Smooth muscle cell (in vitro differentiated cells): ENCODE measurements around the gene SUSD4. TPM values are rescaled to one million over a fixed set of nuclear protein-coding genes. Genes with fewer than 3 reads are reported as not detected.

Source experiments
- DNase-seq: peaks from one replicate; lab custom pipeline; 2025; ENCODE audit not compliant: unreplicated experiment; lab: John Stamatoyannopoulos, UW
- H2AFZ ChIP-seq: fragments of 200-600 bp; sonication (generic); 2 replicates; pipeline ENCODE4 v1.6.0; 2016; ENCODE audit warnings: antibody characterized with exemption, low read depth, mild to moderate bottlenecking
- H3F3A ChIP-seq: fragments of 200-600 bp; sonication (generic); 2 replicates; pipeline ENCODE4 v1.6.0; 2017; ENCODE audit warnings: antibody characterized with exemption, low read depth
- H3K27ac ChIP-seq: fragments of 200-600 bp; sonication (generic); 2 replicates; pipeline ENCODE4 v1.5.1; 2016; ENCODE audit warnings: low read depth, mild to moderate bottlenecking
- H3K27me3 ChIP-seq: fragments of 200-600 bp; sonication (generic); 2 replicates; pipeline ENCODE4 v1.6.1; 2016; ENCODE audit warnings: low read depth, mild to moderate bottlenecking
- H3K36me3 ChIP-seq: fragments of 200-600 bp; sonication (generic); 2 replicates; pipeline ENCODE4 v1.5.1; 2016; ENCODE audit warnings: low read depth
- H3K4me1 ChIP-seq: fragments of 200-600 bp; sonication (generic); 2 replicates; pipeline ENCODE4 v1.5.1; 2016; ENCODE audit warnings: low read depth
- H3K4me2 ChIP-seq: fragments of 200-600 bp; sonication (generic); 2 replicates; pipeline ENCODE4 v1.6.0; 2016; ENCODE audit warnings: mild to moderate bottlenecking
- H3K4me3 ChIP-seq: fragments of 200-600 bp; sonication (generic); 2 replicates; pipeline ENCODE4 v1.5.1; 2016; ENCODE audit warnings: mild to moderate bottlenecking
- H3K79me2 ChIP-seq: fragments of 200-600 bp; sonication (generic); 2 replicates; pipeline ENCODE4 v1.6.0; 2016; ENCODE audit warnings: low read depth, mild to moderate bottlenecking
- H3K9ac ChIP-seq: fragments of 200-600 bp; sonication (generic); 2 replicates; pipeline ENCODE4 v1.6.0; 2016; ENCODE audit warnings: low read depth
- H3K9me3 ChIP-seq: fragments of 200-600 bp; sonication (generic); replicated peaks from 2 replicates; pipeline ENCODE4 v1.5.1; 2016; ENCODE audit warnings: low read depth
- H4K20me1 ChIP-seq: fragments of 200-600 bp; sonication (generic); 2 replicates; pipeline ENCODE4 v1.6.0; 2016; ENCODE audit warnings: low read depth
- CTCF ChIP-seq: fragments of 200-600 bp; sonication (generic); IDR thresholded peaks from 2 replicates; pipeline ENCODE4 v1.5.1; 2017; ENCODE audit warnings: borderline replicate concordance, mild to moderate bottlenecking, antibody characterized with exemption; ENCODE audit not compliant: insufficient read depth, poor library complexity, severe bottlenecking
- WGBS: methylation state at CpG from one replicate; pipeline ENCODE4 v1.1.7; 2016; ENCODE audit warnings: low lambda C conversion rate; 5-methylcytosine and 5-hydroxymethylcytosine counted together
- polyA plus RNA-seq: library from polyadenylated mRNA; unstranded; fragments of >200 nt; fragmentation: Nextera tagmentation; extraction: Ambion mirVana; gene quantifications from 2 replicates; pipeline ENCODE4 v1.2.1, GENCODE V29; 2016
- total RNA-seq: library from RNA; depleted of rRNA; stranded (reverse); fragments of >200 nt; gene quantifications from 2 replicates; pipeline ENCODE4 v1.2.3, GENCODE V29; 2014

The SUSD4 gene
- total and polyA plus RNA-seq, 2 experiments from 2014 or later: 4.5 to 5.1 TPM

DNA sequence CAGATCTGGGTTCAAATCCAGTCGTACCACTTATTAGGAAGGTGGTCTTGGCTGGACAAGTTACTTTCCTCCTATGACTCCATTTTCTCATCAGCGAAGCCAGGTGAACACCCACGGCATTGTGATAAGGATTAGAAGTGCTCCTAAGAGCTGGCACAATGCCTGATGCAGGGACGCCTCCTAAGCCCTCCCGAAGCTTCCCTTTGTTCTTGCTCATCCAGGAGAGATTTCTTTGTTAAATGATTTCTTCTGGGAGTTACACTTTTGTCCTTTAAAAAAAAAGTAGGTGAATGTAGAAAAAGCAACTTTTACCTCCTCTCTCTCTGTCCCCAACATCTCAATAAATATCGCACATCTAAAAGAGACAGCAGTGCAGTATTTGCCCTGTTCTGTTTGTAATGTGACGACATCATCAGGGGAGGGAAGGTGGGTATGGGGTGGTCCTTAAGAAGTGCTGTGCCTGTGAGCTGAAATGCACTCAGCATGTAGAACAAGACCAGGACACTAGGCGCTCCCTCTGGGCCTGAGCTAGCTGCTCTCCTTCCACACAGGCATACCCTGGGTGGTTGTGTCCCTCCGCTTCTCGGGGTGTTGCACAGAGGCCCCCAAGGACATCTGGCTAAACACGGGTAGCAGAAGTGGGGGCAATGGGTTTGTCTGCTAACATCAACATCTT lies 43.9 kb downstream of the SUSD4 start:
- Histone ChIP-seq H3K27ac (no peak overlapping the region), H2AFZ (no peak overlapping the region), H4K20me1 (no peaks in the 10 kb centered on the region), H3F3A (no peaks in the 10 kb centered on the region), H3K9me3 (no peaks in the 10 kb centered on the region), H3K36me3 (no peaks in the 10 kb centered on the region), H3K79me2 (no peaks in the 10 kb centered on the region), H3K27me3 (no peaks in the 10 kb centered on the region), H3K4me1 (peaks cover 14% of the 10 kb centered on the region), H3K4me2 (no peak overlapping the region), H3K9ac (no peak overlapping the region), H3K4me3 (no peak overlapping the region)
- DNase-seq: no peak
- TF ChIP-seq CTCF: no peak
- WGBS: 83% methylated on average over 11 of the region's 11 CpGs

- Histone ChIP-seq H3K9ac (no peak overlapping the region), H3K79me2 (no peaks in the 10 kb centered on the region), H4K20me1 (no peaks in the 10 kb centered on the region), H3K4me2 (no peak overlapping the region), H3K4me3 (no peak overlapping the region), H3K27me3 (no peaks in the 10 kb centered on the region), H3K27ac (no peak overlapping the region), H3K36me3 (no peaks in the 10 kb centered on the region), H3K9me3 (no peaks in the 10 kb centered on the region), H2AFZ (no peak overlapping the region), H3K4me1 (peaks cover 14% of the 10 kb centered on the region), H3F3A (no peaks in the 10 kb centered on the region)
- TF ChIP-seq CTCF: no peak
- 73% methylated on average over 3 of the region's 3 CpGs for WGBS
- no peak for DNase-seq
Observed at GRCh38 chr1:223319398-223319797, 44.6 kb downstream of the SUSD4 start.

DNA sequence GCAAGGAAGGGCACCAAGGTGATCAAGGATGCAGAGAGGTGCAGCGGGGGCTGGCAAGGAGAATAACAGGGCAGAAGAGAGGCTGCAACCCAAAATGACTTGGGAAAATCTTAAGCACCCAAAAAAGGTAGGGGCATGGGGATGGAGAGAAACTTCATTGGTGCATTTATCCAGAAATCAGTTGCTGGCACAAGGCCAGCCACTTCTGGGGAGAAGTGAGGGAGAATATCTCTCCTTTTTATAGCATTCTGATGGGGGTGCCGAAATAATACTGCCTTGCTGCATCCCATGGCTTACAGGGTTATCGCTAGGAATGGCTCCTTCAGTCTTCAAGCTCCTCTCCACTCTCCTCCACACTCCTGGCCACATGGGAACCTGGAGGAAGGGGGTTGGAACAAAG lies 47.9 kb downstream of the SUSD4 start:
- no peak overlapping the region for H3K4me3 ChIP-seq
- H3K36me3 ChIP-seq: no peaks in the 10 kb centered on the region
- H2AFZ ChIP-seq: no peak overlapping the region
- no peaks in the 10 kb centered on the region for H3K27me3 ChIP-seq
- no peaks in the 10 kb centered on the region for H3F3A ChIP-seq
- H3K79me2 ChIP-seq: no peaks in the 10 kb centered on the region
- H3K4me1 ChIP-seq: peaks cover 14% of the 10 kb centered on the region
- H3K4me2 ChIP-seq: no peak overlapping the region
- no peak overlapping the region for H3K27ac ChIP-seq
- TF ChIP-seq CTCF: no peak
- DNase-seq: no peak
- no peaks in the 10 kb centered on the region for H4K20me1 ChIP-seq
- WGBS: 93% methylated on average over 3 of the region's 3 CpGs
- no peaks in the 10 kb centered on the region for H3K9me3 ChIP-seq
- H3K9ac ChIP-seq: no peak overlapping the region

DNA sequence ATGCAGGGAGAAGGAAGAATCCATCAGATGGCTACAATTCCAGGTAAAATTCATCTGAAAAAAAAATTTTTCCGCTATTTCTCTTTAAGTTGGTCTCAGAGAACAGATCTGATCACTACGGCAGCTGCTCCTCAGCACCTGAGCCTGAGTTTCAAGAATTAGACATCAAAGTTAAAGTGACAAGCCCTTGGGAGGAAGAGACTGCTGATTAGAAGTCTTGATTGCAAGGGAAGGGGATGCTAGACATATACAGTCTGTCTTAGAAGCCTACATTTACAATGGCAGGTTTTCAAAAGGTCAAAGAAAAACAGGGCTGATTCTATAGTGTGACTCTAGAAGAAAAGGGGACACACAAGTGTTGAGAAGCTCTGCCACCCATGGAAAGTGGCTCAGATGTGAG lies 48.3 kb downstream of the SUSD4 start:
- Histone ChIP-seq H3K9me3 (no peaks in the 10 kb centered on the region), H3K79me2 (no peaks in the 10 kb centered on the region), H3F3A (no peaks in the 10 kb centered on the region), H3K4me2 (no peak overlapping the region), H4K20me1 (no peaks in the 10 kb centered on the region), H3K27ac (no peak overlapping the region), H3K27me3 (no peaks in the 10 kb centered on the region), H3K4me3 (no peak overlapping the region), H3K4me1 (peaks cover 12% of the 10 kb centered on the region), H3K9ac (no peak overlapping the region), H3K36me3 (no peaks in the 10 kb centered on the region), H2AFZ (no peak overlapping the region)
- DNase-seq: no peak
- no peak for TF ChIP-seq CTCF
- 72% methylated on average over 2 of the region's 2 CpGs for WGBS
